Gastrocnemius medialis (tissue), 4 donors: ENCODE measurements around the gene DYRK1A. TPM values are rescaled to one million over a fixed set of nuclear protein-coding genes. Genes with fewer than 3 reads are reported as not detected.
A peak's percentile ranks its signal among the peaks of the same experiment; 100 is the strongest.

ENCODE experiments used
- ATAC-seq, 2 donors: fragments of 150-250 bp; one replicate each; pipeline ENCODE4 v1.9.1; 2016
- DNase-seq, 2 donors: peaks; one replicate each; pipeline ENCODE4 v3.0.0-alpha.2; 2019
- H3K27ac ChIP-seq, 4 donors: fragments of 200-600 bp; sonication (generic); 1 replicate in 1 of 4; 2 replicates in 3 of 4; pipeline ENCODE4 v1.5.1; 2016 to 2018; ENCODE audit warnings: mild to moderate bottlenecking in 2 of 4, moderate library complexity in 1 of 4
- H3K27me3 ChIP-seq, 3 donors: fragments of 200-600 bp; sonication (generic) in 2 of 3; 1 replicate in 1 of 3; 2 replicates in 2 of 3; pipeline versions ENCODE4 v1.5.1 to v1.6.0; 2016 to 2019; ENCODE audit warnings: mild to moderate bottlenecking in 1 of 3, moderate library complexity in 1 of 3
- H3K36me3 ChIP-seq, 2 donors: fragments of 200-600 bp; sonication (generic) in 1 of 2; one replicate each; pipeline ENCODE4 v1.5.1; 2017 to 2018
- H3K4me1 ChIP-seq, 2 donors: fragments of 200-600 bp; sonication (generic) in 1 of 2; one replicate each; pipeline ENCODE4 v1.5.1; 2016 to 2017; ENCODE audit warnings: mild to moderate bottlenecking in 2 of 2
- H3K4me3 ChIP-seq, 4 donors: fragments of 200-600 bp; sonication (generic) in 3 of 4; 1 replicate in 1 of 4; 2 replicates in 3 of 4; pipeline ENCODE4 v1.5.1; 2016 to 2019; ENCODE audit warnings: mild to moderate bottlenecking in 2 of 4
- H3K9me3 ChIP-seq, 3 donors: fragments of 200-600 bp; sonication (generic) in 2 of 3; 1 replicate in 1 of 3; 2 replicates in 2 of 3; pipeline ENCODE4 v1.5.1; 2016 to 2019
- CTCF ChIP-seq, 5 experiments: fragments of 450-650 bp in 3 of 5; fragments of 200-600 bp in 2 of 5; sonication (generic) in 2 of 5; IDR thresholded peaks in 4 of 5; conservative IDR thresholded peaks in 1 of 5; 1 replicate in 4 of 5; 2 replicates in 1 of 5; pipeline ENCODE4 v1.5.1; 2016 to 2019; ENCODE audit warnings: antibody characterized with exemption in 5 of 5, mild to moderate bottlenecking in 3 of 5, moderate library complexity in 3 of 5
- POLR2A ChIP-seq, 2 donors: fragments of 450-650 bp; IDR thresholded peaks; one replicate each; pipeline ENCODE4 v1.6.1; 2017; ENCODE audit warnings: antibody characterized with exemption in 2 of 2, mild to moderate bottlenecking in 2 of 2, moderate library complexity in 2 of 2
- in situ Hi-C, 4 donors: fragments of 200-750 bp; cut with MboI; loops; one replicate each; pipeline versions ENCODE4 v1.15.0 to v1.8.0; 2017; ENCODE audit warnings: low sequenced_read_pairs in 4 of 4
- intact Hi-C: fragments of 100-400 bp; cut with DNase I; formaldehyde crosslinking; loops from one replicate; pipeline ENCODE4 v1.15.1; 2023; ENCODE audit warnings: low total_unique reads
- total RNA-seq, 4 donors: library from RNA; depleted of rRNA; stranded (reverse); fragments of >200 nt; gene quantifications; one replicate each; pipeline versions ENCODE4 v1.1.0 to v1.2.3, GENCODE V29; 2016

DYRK1A gene
- total RNA-seq, 4 donors from 2014 or later: 81.0 to 115 (median 95.3) TPM

- DNase-seq (no peak), ATAC-seq (no peak)
- Histone ChIP-seq H3K36me3 (no peaks in the 10 kb centered on the region), H3K9me3 (no peaks in the 10 kb centered on the region), H3K27me3 (no peaks in the 10 kb centered on the region), H3K4me3 (no peak overlapping the region), H3K4me1 (peaks cover 90 to 93% of the 10 kb centered on the region in 2 donors), H3K27ac (peak overlapping the region in 3 of 4 donors; percentile 2 to 81 (median 65))
- in situ Hi-C loops (no loop called here), intact Hi-C loops (no loop called here)
- TF ChIP-seq POLR2A (IDR thresholded peaks at IDR 0.05) (no peak), CTCF (IDR thresholded peaks at IDR 0.05 in 4 of 5, conservative IDR thresholded peaks at IDR 0.05 in 1 of 5) (no peak)
Measured at GRCh38 chr21:37449302-37449937, 82.8 kb downstream of the DYRK1A start.

GRCh38 chr21:37450445-37450941, 83.9 kb downstream of the DYRK1A start:
- H3K27ac ChIP-seq: peak overlapping the region; percentile 2 to 81 (median 42)
- peaks cover 90 to 93% of the 10 kb centered on the region in 2 donors for H3K4me1 ChIP-seq
- TF ChIP-seq POLR2A (IDR thresholded peaks at IDR 0.05): no peak
- TF ChIP-seq CTCF (IDR thresholded peaks at IDR 0.05 in 4 of 5, conservative IDR thresholded peaks at IDR 0.05 in 1 of 5): no peak
- DNase-seq (no peak), ATAC-seq (no peak)
- intact Hi-C loops (no loop called here), in situ Hi-C loops (no loop called here)
- H3K36me3 ChIP-seq: no peaks in the 10 kb centered on the region
- no peaks in the 10 kb centered on the region for H3K27me3 ChIP-seq
- H3K9me3 ChIP-seq: no peaks in the 10 kb centered on the region
- no peak overlapping the region for H3K4me3 ChIP-seq

GRCh38 chr21:37451446-37451845, 84.9 kb downstream of the DYRK1A start:
- ATAC-seq: no peak
- intact Hi-C loops: no loop called here
- no peak overlapping the region for H3K4me3 ChIP-seq
- H3K36me3 ChIP-seq: no peaks in the 10 kb centered on the region
- no peaks in the 10 kb centered on the region for H3K9me3 ChIP-seq
- H3K27me3 ChIP-seq: no peaks in the 10 kb centered on the region
- peaks cover 90 to 93% of the 10 kb centered on the region in 2 donors for H3K4me1 ChIP-seq
- TF ChIP-seq POLR2A (IDR thresholded peaks at IDR 0.05) (no peak), CTCF (IDR thresholded peaks at IDR 0.05 in 4 of 5, conservative IDR thresholded peaks at IDR 0.05 in 1 of 5) (no peak)
- peak overlapping the region; percentile 78 to 86 (median 80) for H3K27ac ChIP-seq
- no peak for DNase-seq
- in situ Hi-C loops: no loop called here

GRCh38 chr21:37452227-37452626, 85.7 kb downstream of the DYRK1A start:
- Histone ChIP-seq H3K4me3 (no peak overlapping the region), H3K27me3 (no peaks in the 10 kb centered on the region), H3K36me3 (no peaks in the 10 kb centered on the region), H3K27ac (peak overlapping the region; percentile 78 to 86 (median 80)), H3K4me1 (peaks cover 90 to 93% of the 10 kb centered on the region in 2 donors), H3K9me3 (no peaks in the 10 kb centered on the region)
- TF ChIP-seq POLR2A (IDR thresholded peaks at IDR 0.05) (no peak), CTCF (IDR thresholded peaks at IDR 0.05 in 4 of 5, conservative IDR thresholded peaks at IDR 0.05 in 1 of 5) (no peak)
- in situ Hi-C loops: no loop called here
- DNase-seq (peak; percentile 47 to 76), ATAC-seq (peak; percentile 82 to 86)
- intact Hi-C loops: loop anchor here (2.0 kb wide), 1 partner anchor 13 kb away; no protein-coding TSS in a partner anchor
